Ovary (tissue), 9 donors: ENCODE data around the gene SLC1A3. TPM values are rescaled to one million over a fixed set of nuclear protein-coding genes. Genes with fewer than 3 reads are reported as not detected.

Experiments
- DNase-seq, 5 donors: peaks; one replicate each; pipeline ENCODE4 v3.0.0-alpha.2; 2019 to 2020
- H3K27ac ChIP-seq, 2 donors: fragments of 200-600 bp; one replicate each; pipeline versions ENCODE4 v1.5.1 to v1.8.0; 2019 to 2022
- H3K27me3 ChIP-seq: fragments of 200-600 bp; one replicate; pipeline ENCODE4 v1.8.0; 2022
- H3K36me3 ChIP-seq: fragments of 200-600 bp; sonication (generic); one replicate; pipeline ENCODE4 v1.5.1; 2019
- H3K4me1 ChIP-seq: one replicate; pipeline ENCODE4 v1.8.1; 2013; ENCODE audit warnings: mild to moderate bottlenecking, moderate library complexity; ENCODE audit not compliant: insufficient read depth
- H3K4me3 ChIP-seq: fragments of 200-600 bp; sonication (generic); one replicate; pipeline ENCODE4 v1.5.1; 2017
- H3K9me3 ChIP-seq, 2 donors: fragments of 200-600 bp in 1 of 2; sonication (generic) in 1 of 2; one replicate each; pipeline versions ENCODE4 v1.5.1 to v1.8.1; 2013 to 2019; ENCODE audit warnings: mild to moderate bottlenecking in 1 of 2, moderate library complexity in 1 of 2
- EP300 ChIP-seq: sonication (generic); formaldehyde crosslinking; IDR thresholded peaks from one replicate; pipeline ENCODE4 v1.6.1; 2017; ENCODE audit warnings: antibody characterized with exemption
- POLR2A ChIP-seq: fragments of 450-650 bp; IDR thresholded peaks from one replicate; pipeline ENCODE4 v1.6.1; 2017; ENCODE audit warnings: antibody characterized with exemption, mild to moderate bottlenecking, moderate library complexity
- WGBS, 3 donors: extraction: QIAGEN DNeasy Blood & Tissue Kit in 1 of 3; methylation state at CpG; one replicate each; pipeline versions ENCODE4 v1.1.5 to v1.1.7; 2013 to 2017; 5-methylcytosine and 5-hydroxymethylcytosine counted together
- intact Hi-C, 4 donors: fragments of 100-400 bp; cut with DNase I; formaldehyde crosslinking; loops; one replicate each; pipeline versions ENCODE4 v1.11.0 to v1.15.1; 2022 to 2023
- polyA plus RNA-seq, 2 donors: library from polyadenylated mRNA; stranded (reverse); fragments of 200-250 nt in 1 of 2; fragments of 350-450 nt in 1 of 2; fragmentation: Illumina TruSeq in 1 of 2; extraction: RNeasy Lipid Tissue Mini Kit (QIAGEN cat#74804) in 1 of 2; gene quantifications; one replicate each; pipeline ENCODE4 v1.2.3, GENCODE V29; 2013 to 2014
- total RNA-seq, 7 donors: library from RNA; depleted of rRNA in 2 of 7; stranded (reverse); fragments of >200 nt in 2 of 7; fragmentation: NEBNext Ultra II Directional in 3 of 7; extraction: Animal tissue kit (Norgen Biotek cat#: 25700) in 3 of 7; gene quantifications; one replicate each; pipeline versions ENCODE4 v1.1.0 to v1.2.4, GENCODE V29; 2016 to 2023
- TF ChIP-seq, protein P1 (sequence below), 3 donors: fragments of 450-650 bp in 2 of 3; fragments of 200-600 bp in 1 of 3; IDR thresholded peaks; one replicate each; pipeline versions ENCODE4 v1.5.1 to v1.8.0; 2016 to 2022; ENCODE audit warnings: antibody characterized with exemption in 3 of 3, mild to moderate bottlenecking in 1 of 3
- donor health status: DM: no; HTN: no; CAD: no; lungs with moderate emphysema.
- donor health status: DM: no; HTN: no; CAD: no.
- donor health status: Bipolar disorder and iron deficiency.
- donor health status: DM: yes; HTN: yes; CAD: no.
- donor health status: DM: no; HTN: no; CAD: no.
- donor health status: DM: yes; HTN: yes; CAD: no.

The SLC1A3 gene
- total and polyA plus RNA-seq, 9 donors, result 5.2 to 72.3 (median 36.7) TPM

DNA sequence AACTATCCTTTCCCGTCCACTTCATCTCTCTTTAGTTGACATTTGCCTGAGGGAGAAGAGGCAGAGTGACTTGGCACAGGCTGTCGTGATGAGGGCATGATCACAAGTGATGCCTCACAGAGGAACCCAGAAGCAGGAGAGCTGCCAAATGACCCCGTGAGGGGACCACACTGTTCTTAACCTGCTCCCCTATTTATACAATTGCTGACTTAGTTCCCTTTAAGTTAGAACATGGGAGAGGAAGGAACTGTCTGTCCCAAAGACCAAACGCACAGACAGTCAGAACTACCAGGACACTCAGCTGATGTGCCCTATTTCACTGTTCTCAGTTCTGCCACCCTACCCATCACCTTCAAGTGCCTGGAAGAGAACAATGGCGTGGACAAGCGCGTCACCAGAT is 73.7 kb downstream of the SLC1A3 start:
- TF ChIP-seq, protein P1, sequence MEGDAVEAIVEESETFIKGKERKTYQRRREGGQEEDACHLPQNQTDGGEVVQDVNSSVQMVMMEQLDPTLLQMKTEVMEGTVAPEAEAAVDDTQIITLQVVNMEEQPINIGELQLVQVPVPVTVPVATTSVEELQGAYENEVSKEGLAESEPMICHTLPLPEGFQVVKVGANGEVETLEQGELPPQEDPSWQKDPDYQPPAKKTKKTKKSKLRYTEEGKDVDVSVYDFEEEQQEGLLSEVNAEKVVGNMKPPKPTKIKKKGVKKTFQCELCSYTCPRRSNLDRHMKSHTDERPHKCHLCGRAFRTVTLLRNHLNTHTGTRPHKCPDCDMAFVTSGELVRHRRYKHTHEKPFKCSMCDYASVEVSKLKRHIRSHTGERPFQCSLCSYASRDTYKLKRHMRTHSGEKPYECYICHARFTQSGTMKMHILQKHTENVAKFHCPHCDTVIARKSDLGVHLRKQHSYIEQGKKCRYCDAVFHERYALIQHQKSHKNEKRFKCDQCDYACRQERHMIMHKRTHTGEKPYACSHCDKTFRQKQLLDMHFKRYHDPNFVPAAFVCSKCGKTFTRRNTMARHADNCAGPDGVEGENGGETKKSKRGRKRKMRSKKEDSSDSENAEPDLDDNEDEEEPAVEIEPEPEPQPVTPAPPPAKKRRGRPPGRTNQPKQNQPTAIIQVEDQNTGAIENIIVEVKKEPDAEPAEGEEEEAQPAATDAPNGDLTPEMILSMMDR (IDR thresholded peaks at IDR 0.05), result no peak
- TF ChIP-seq EP300 (no peak), POLR2A (no peak)
- DNase-seq, result no peak
- H3K36me3 ChIP-seq, result no peaks in the 10 kb centered on the region
- H3K4me1 ChIP-seq, result no peaks in the 10 kb centered on the region
- H3K27ac ChIP-seq, result no peak overlapping the region
- WGBS, 3 donors, result 89 to 95% (median 94%) methylated on average over 7 of the region's 7 CpGs
- intact Hi-C loops, result no loop called here
- no peaks in the 10 kb centered on the region for H3K9me3 ChIP-seq
- H3K4me3 ChIP-seq, result no peak overlapping the region
- no peaks in the 10 kb centered on the region for H3K27me3 ChIP-seq

DNA sequence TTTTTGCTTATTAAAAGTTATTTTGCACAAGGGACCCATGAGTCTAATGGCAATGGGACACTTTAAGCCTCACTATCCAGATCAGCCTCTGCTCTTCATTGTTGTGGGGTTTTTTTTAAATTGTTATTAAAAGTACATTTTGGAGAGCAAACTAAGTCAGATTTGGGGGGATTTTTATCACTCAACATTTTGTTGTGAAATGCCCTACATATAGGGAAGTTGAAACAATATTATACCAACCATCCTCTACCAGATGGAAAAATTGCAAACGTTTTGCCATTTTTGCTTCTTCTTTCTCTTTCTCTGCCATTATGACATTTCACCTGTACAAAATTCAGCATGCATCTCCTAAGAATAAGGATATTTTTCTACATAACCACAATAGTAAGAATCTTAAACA is 75.3 kb downstream of the SLC1A3 start:
- Histone ChIP-seq H3K27me3 (no peaks in the 10 kb centered on the region), H3K36me3 (no peaks in the 10 kb centered on the region), H3K4me3 (no peak overlapping the region), H3K4me1 (no peaks in the 10 kb centered on the region), H3K27ac (no peak overlapping the region), H3K9me3 (no peaks in the 10 kb centered on the region)
- TF ChIP-seq, protein P1 (IDR thresholded peaks at IDR 0.05), result no peak
- TF ChIP-seq EP300 (no peak), POLR2A (no peak)
- intact Hi-C loops, result no loop called here
- no peak for DNase-seq
- 57 to 80% (median 78%) methylated on average over 1 of the region's 1 CpG for WGBS, 3 donors

DNA sequence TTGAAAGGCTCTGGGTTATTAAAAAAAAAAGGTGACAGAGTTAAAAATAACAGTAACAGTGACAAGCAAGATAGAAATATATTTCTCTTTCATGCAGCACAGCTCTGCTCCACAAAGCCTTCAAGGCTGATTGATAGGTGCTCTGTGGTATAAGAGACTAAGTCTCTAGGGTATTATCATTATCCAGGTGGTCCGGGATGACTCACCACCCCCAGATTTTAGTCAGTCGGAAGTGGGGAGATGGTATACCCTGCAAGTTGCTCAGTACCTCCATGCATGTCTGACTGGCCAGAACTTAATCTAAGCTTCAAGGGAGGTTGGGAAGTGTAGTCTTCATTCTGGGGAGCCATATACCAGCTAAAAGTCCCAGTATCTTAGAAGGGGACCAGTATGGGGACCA is 76.1 kb downstream of the SLC1A3 start:
- intact Hi-C loops, result no loop called here
- WGBS, 3 donors, result 77 to 92% (median 83%) methylated on average over 2 of the region's 2 CpGs
- H3K27ac ChIP-seq, result no peak overlapping the region

DNA sequence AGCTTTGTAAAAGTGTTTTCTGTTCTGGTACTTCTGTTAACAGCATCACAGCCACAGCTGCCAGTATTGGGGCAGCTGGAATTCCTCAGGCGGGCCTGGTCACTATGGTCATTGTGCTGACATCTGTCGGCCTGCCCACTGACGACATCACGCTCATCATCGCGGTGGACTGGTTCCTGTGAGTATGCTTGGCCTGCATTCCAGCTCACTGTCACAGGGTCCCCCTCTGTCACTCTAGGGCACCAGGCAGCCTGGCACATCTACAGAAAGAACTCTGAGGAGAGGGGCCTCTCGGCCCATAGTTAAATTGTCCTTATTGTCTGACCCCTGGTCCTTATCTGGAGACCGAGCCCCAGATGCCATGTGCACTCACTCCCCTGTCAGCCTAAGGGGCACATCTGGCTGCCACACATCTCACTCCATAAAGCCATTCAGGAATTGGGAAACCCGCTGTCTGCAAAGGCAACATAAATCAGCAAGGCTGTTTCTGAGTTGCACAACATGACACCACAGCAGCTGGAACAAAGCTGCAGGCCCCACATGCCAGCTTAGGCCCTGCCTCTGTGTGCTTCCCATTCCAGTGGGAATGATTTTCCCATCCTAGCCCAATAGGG is 77.5 kb downstream of the SLC1A3 start:
- DNase-seq, result no peak
- no peak overlapping the region for H3K4me3 ChIP-seq
- TF ChIP-seq, protein P1 (IDR thresholded peaks at IDR 0.05), result no peak
- TF ChIP-seq EP300 (no peak), POLR2A (no peak)
- no peaks in the 10 kb centered on the region for H3K9me3 ChIP-seq
- H3K36me3 ChIP-seq, result no peaks in the 10 kb centered on the region
- 71 to 76% (median 75%) methylated on average over 9 of the region's 9 CpGs for WGBS, 3 donors
- no peaks in the 10 kb centered on the region for H3K4me1 ChIP-seq
- intact Hi-C loops, result no loop called here
- no peaks in the 10 kb centered on the region for H3K27me3 ChIP-seq
- no peak overlapping the region for H3K27ac ChIP-seq

More for the DNA sequence above, 76.1 kb downstream of the SLC1A3 start:
- Histone ChIP-seq H3K9me3 (no peaks in the 10 kb centered on the region), H3K4me1 (no peaks in the 10 kb centered on the region), H3K36me3 (no peaks in the 10 kb centered on the region), H3K27me3 (no peaks in the 10 kb centered on the region), H3K4me3 (no peak overlapping the region)
- DNase-seq, result no peak
- TF ChIP-seq EP300, result no peak
- TF ChIP-seq, protein P1 (IDR thresholded peaks at IDR 0.05), result no peak
- TF ChIP-seq POLR2A, result no peak
